ENCODE results near the gene MAPK8IP3. TPM values are rescaled to one million over a fixed set of nuclear protein-coding genes. Genes with fewer than 3 reads are reported as not detected.

The MAPK8IP3 gene
- total and polyA plus RNA-seq, 9 of the 15 experiments (the other 6 are each of a cell fraction or from before 2014, with no cell fraction given), result 0.17 to 58.7 (median 16.7) TPM

GRCh38 chr16:1792836-1793577 lies 87.0 kb downstream of the MAPK8IP3 start:
- peaks cover 23% of the 10 kb centered on the region; the same call in 1 of the 3 replicates for H3K36me3 ChIP-seq (ENCODE audit: control insufficient read depth, insufficient read depth, low read length)

GRCh38 chr16:1793578-1794220 lies 87.7 kb downstream of the MAPK8IP3 start, which contains the start of gene IGFALS:
IGFALS (minus strand) TSS chr16:1793705; CDS start chr16:1793652, 53 bp downstream.
- Histone ChIP-seq H3K9ac (ENCODE audit: insufficient read depth in 1 of 2, low read depth in 2 of 2, low read length in 2 of 2) (no peak within 1 kb of the TSS; a peak in 1 of 4 replicates), H3K36me3 (ENCODE audit: control insufficient read depth, insufficient read depth, low read length) (peaks cover 16% of the 10 kb centered on the region; the same call in 1 of the 3 replicates), H3K9me1 (ENCODE audit: control insufficient read depth, insufficient read depth, low read length) (no peaks in the 10 kb centered on the region), H3K4me1 (replicated peaks in 1 of 2; ENCODE audit: control insufficient read depth in 2 of 2, insufficient read depth in 2 of 2, low read length in 2 of 2) (peaks cover 0 to 47% of the 10 kb centered on the region in 2 experiments; a peak in 2 of 5 replicates), H3K27me3 (ENCODE audit: control insufficient read depth in 2 of 2, insufficient read depth in 2 of 2, low read length in 2 of 2) (no peaks in the 10 kb centered on the region), H3K4me2 (ENCODE audit: insufficient read depth, low read length) (no peak within 1 kb of the TSS), H3K27ac (ENCODE audit: extremely low read depth, low read depth, low read length) (no peak within 1 kb of the TSS), H2AFZ (ENCODE audit: low read depth, low read length) (no peak within 1 kb of the TSS), H3K9me3 (replicated peaks; ENCODE audit: control insufficient read depth, insufficient read depth, low read depth, low read length) (no peaks in the 10 kb centered on the region), H3K79me2 (ENCODE audit: control insufficient read depth, insufficient read depth, low read length) (no peaks in the 10 kb centered on the region), H3K4me3 (no peak within 1 kb of the TSS), H4K20me1 (replicated peaks; ENCODE audit: control insufficient read depth, insufficient read depth, low read length) (no peaks in the 10 kb centered on the region)
- TF ChIP-seq ZEB2 (IDR thresholded peaks at IDR 0.05) (no peak), THRA (IDR thresholded peaks at IDR 0.05) (no peak), POLR2G (IDR thresholded peaks at IDR 0.05; ENCODE audit: low read depth, low read length) (peak; percentile 43; the same call in 1 of the 2 replicates), NFIX (CRISPR knock-in tag; IDR thresholded peaks at IDR 0.05; ENCODE audit: low read depth) (no peak), HDAC2 (IDR thresholded peaks at IDR 0.05) (no peak)
- intact Hi-C loops (cut with micrococcal nuclease) (no loop called here), in situ Hi-C loops (cut with MboI) (no loop called here)
- no peak for FAIRE-seq
- no peak for DNase-seq (ENCODE audit: extremely low read depth in 1 of 4, low spot score in 3 of 4)
- BruUV-seq (replicated peaks), result no TSS peak
- 83% methylated on average over 19 of the region's 28 CpGs for WGBS (ENCODE audit: insufficient coverage, low coverage, missing lambda C conversion rate)
- CTCF ChIA-PET (ENCODE audit: low intra/inter-chr PET ratio), result no interaction called here
- no peak for ATAC-seq
- POLR2A ChIA-PET, result interaction anchor here (0.8 to 1.2 kb wide), 2 partner anchors 11 to 13 kb away, joined by 3 to 5 read pairs; partner anchors contain the start of genes NUBP2 and SPSB3

More at GRCh38 chr16:1792836-1793577, 87.0 kb downstream of the MAPK8IP3 start:
- in situ Hi-C loops (cut with MboI), result no loop called here
- ChIA-PET POLR2A (interaction anchor here (0.8 to 1.2 kb wide), 4 partner anchors 8 to 16 kb away, joined by 3 to 5 read pairs (median 4); partner anchors contain the start of genes NUBP2 and SPSB3), CTCF (ENCODE audit: low intra/inter-chr PET ratio) (no interaction called here)
- Histone ChIP-seq H2AFZ (ENCODE audit: low read depth, low read length) (no peak overlapping the region), H4K20me1 (replicated peaks; ENCODE audit: control insufficient read depth, insufficient read depth, low read length) (no peaks in the 10 kb centered on the region), H3K79me2 (ENCODE audit: control insufficient read depth, insufficient read depth, low read length) (no peaks in the 10 kb centered on the region), H3K9me1 (ENCODE audit: control insufficient read depth, insufficient read depth, low read length) (no peaks in the 10 kb centered on the region), H3K9ac (ENCODE audit: insufficient read depth in 1 of 2, low read depth in 2 of 2, low read length in 2 of 2) (no peak overlapping the region), H3K27ac (ENCODE audit: extremely low read depth, low read depth, low read length) (no peak overlapping the region), H3K4me1 (replicated peaks in 1 of 2; ENCODE audit: control insufficient read depth in 2 of 2, insufficient read depth in 2 of 2, low read length in 2 of 2) (peaks cover 0 to 54% of the 10 kb centered on the region in 2 experiments; a peak in 2 of 5 replicates), H3K27me3 (ENCODE audit: control insufficient read depth in 2 of 2, insufficient read depth in 2 of 2, low read length in 2 of 2) (no peaks in the 10 kb centered on the region), H3K9me3 (replicated peaks; ENCODE audit: control insufficient read depth, insufficient read depth, low read depth, low read length) (no peaks in the 10 kb centered on the region), H3K4me3 (no peak overlapping the region), H3K4me2 (ENCODE audit: insufficient read depth, low read length) (no peak overlapping the region)
- intact Hi-C loops (cut with micrococcal nuclease), result no loop called here
- WGBS (ENCODE audit: insufficient coverage, low coverage, missing lambda C conversion rate), result 86% methylated on average over 28 of the region's 33 CpGs
- DNase-seq (ENCODE audit: extremely low read depth in 1 of 4, low spot score in 3 of 4) (no peak), ATAC-seq (no peak), FAIRE-seq (no peak)
- TF ChIP-seq KAT7 (CRISPR knock-in tag; IDR thresholded peaks at IDR 0.05; ENCODE audit: borderline replicate concordance), result no peak
- peak; percentile 53 for TF ChIP-seq POLR2G (IDR thresholded peaks at IDR 0.05; ENCODE audit: low read depth, low read length)
- BruUV-seq (replicated peaks), result no TSS peak
